ENCODE results near the gene HLA-DQA1.
"Not testable (repeated sequence)": the region's sequence is repeated elsewhere in the genome, so short reads cannot be mapped to it uniquely, and the experiment has no call there.

HLA-DQA1 gene

GRCh38 chr6:32637219-32637880 lies at the start of gene HLA-DQA1:
HLA-DQA1 (plus strand) TSS chr6:32637406; CDS start chr6:32637459, 53 bp downstream.
- no peak for DNase-seq (ENCODE audit: low read depth)

- DNase-seq (ENCODE audit: low read depth) = no peak
Observed at GRCh38 chr6:32588156-32588555, 49.0 kb upstream of the HLA-DQA1 start.

GRCh38 chr6:32589596-32590449 lies 47.4 kb upstream of the HLA-DQA1 start, which contains the start of gene HLA-DRB1:
HLA-DRB1 (minus strand) TSS chr6:32589848; CDS start chr6:32589742, 106 bp downstream.
- no peak for DNase-seq (ENCODE audit: low read depth)

GRCh38 chr6:32590713-32591112 lies 46.5 kb upstream of the HLA-DQA1 start:
- DNase-seq (ENCODE audit: low read depth) = not testable (repeated sequence)

GRCh38 chr6:32597024-32597423 lies 40.2 kb upstream of the HLA-DQA1 start:
- no peak for DNase-seq (ENCODE audit: low read depth)

- no peak for DNase-seq (ENCODE audit: low read depth)
Observed at GRCh38 chr6:32602383-32602782, 34.8 kb upstream of the HLA-DQA1 start.

GRCh38 chr6:32603222-32603621 lies 34.0 kb upstream of the HLA-DQA1 start:
- no peak for DNase-seq (ENCODE audit: low read depth)

GRCh38 chr6:32603888-32604287 lies 33.3 kb upstream of the HLA-DQA1 start:
- DNase-seq (ENCODE audit: low read depth) = no peak

GRCh38 chr6:32604434-32604877 lies 32.8 kb upstream of the HLA-DQA1 start:
- DNase-seq (ENCODE audit: low read depth) = no peak

GRCh38 chr6:32607263-32607987 lies 29.8 kb upstream of the HLA-DQA1 start:
- DNase-seq (ENCODE audit: low read depth) = no peak

- no peak for DNase-seq (ENCODE audit: low read depth)
Observed at GRCh38 chr6:32607988-32608298, 29.3 kb upstream of the HLA-DQA1 start.

GRCh38 chr6:32608362-32608761 lies 28.8 kb upstream of the HLA-DQA1 start:
- DNase-seq (ENCODE audit: low read depth) = no peak

GRCh38 chr6:32609391-32609730 lies 27.8 kb upstream of the HLA-DQA1 start:
- DNase-seq (ENCODE audit: low read depth) = no peak

GRCh38 chr6:32609731-32610640 lies 27.2 kb upstream of the HLA-DQA1 start:
- DNase-seq (ENCODE audit: low read depth) = no peak

- DNase-seq (ENCODE audit: low read depth) = no peak
Observed at GRCh38 chr6:32610682-32611296, 26.4 kb upstream of the HLA-DQA1 start.

- DNase-seq (ENCODE audit: low read depth) = no peak
Observed at GRCh38 chr6:32613475-32613874, 23.7 kb upstream of the HLA-DQA1 start.

- no peak for DNase-seq (ENCODE audit: low read depth)
Observed at GRCh38 chr6:32614366-32615081, 22.7 kb upstream of the HLA-DQA1 start.

- DNase-seq (ENCODE audit: low read depth) = no peak
Observed at GRCh38 chr6:32615885-32616532, 21.2 kb upstream of the HLA-DQA1 start.

- no peak for DNase-seq (ENCODE audit: low read depth)
Observed at GRCh38 chr6:32617751-32618150, 19.5 kb upstream of the HLA-DQA1 start.

- DNase-seq (ENCODE audit: low read depth) = no peak
Observed at GRCh38 chr6:32621372-32621771, 15.8 kb upstream of the HLA-DQA1 start.

Data from activated T-helper 1 cell treated with Interleukin-2 at 50 U/mL for 16 hours (primary cell).